Activated naive CD8-positive, alpha-beta T cell treated with anti-CD3 and anti-CD28 coated beads, Interleukin-2, amount 50 U/mL, for 24 hours (primary cell): ENCODE results near the gene PCNX3.

Experiments used
- ATAC-seq: fragments of 150-1000 bp; cut with Tn5 transposase; one replicate; pipeline ENCODE4 v1.10.0; 2021
- DNase-seq: peaks from one replicate; pipeline ENCODE4 v3.0.0; 2021
- H3K27ac Mint-ChIP-seq: one replicate; pipeline ENCODE4 v1.8.0; 2021; ENCODE audit warnings: mild to moderate bottlenecking, mixed read lengths
- H3K27me3 Mint-ChIP-seq: one replicate; pipeline ENCODE4 v1.8.0; 2021; ENCODE audit warnings: mixed read lengths
- H3K36me3 Mint-ChIP-seq: one replicate; pipeline ENCODE4 v1.8.0; 2021; ENCODE audit warnings: low read depth, mixed read lengths
- H3K4me1 Mint-ChIP-seq: one replicate; pipeline ENCODE4 v1.8.0; 2021; ENCODE audit warnings: mixed read lengths
- H3K4me3 Mint-ChIP-seq: one replicate; pipeline ENCODE4 v1.8.0; 2021; ENCODE audit warnings: mild to moderate bottlenecking, moderate library complexity, mixed read lengths
- H3K9me3 Mint-ChIP-seq: one replicate; pipeline ENCODE4 v1.8.0; 2021; ENCODE audit warnings: mixed read lengths

PCNX3 gene

DNA sequence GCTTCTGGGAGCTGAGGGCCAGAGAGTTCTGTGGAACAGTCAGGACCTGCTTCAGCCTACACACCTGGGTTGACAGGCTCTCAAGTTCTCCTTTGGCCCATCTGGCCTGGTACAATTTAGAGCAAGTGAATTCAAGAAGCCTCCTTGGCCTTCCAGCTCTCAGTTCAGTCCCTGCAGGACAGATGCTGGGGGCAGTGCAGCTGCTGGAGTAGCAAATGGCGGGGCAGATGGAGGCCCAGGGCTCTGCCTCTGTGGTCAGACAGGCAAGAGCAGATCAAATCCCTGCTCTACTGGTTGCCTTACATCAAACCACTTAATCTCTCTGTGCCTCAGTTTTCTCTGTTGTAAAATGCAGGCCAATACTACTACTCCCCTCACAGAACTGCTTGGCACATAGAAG is 11.3 kb upstream of the PCNX3 start:
- H3K36me3 Mint-ChIP-seq, result peaks cover 21% of the 10 kb centered on the region
- no peaks in the 10 kb centered on the region for H3K9me3 Mint-ChIP-seq
- DNase-seq (no peak), ATAC-seq (no peak)
- peaks cover 3% of the 10 kb centered on the region for H3K4me1 Mint-ChIP-seq
- H3K27ac Mint-ChIP-seq, result no peak overlapping the region
- no peaks in the 10 kb centered on the region for H3K27me3 Mint-ChIP-seq
- H3K4me3 Mint-ChIP-seq, result no peak overlapping the region

DNA sequence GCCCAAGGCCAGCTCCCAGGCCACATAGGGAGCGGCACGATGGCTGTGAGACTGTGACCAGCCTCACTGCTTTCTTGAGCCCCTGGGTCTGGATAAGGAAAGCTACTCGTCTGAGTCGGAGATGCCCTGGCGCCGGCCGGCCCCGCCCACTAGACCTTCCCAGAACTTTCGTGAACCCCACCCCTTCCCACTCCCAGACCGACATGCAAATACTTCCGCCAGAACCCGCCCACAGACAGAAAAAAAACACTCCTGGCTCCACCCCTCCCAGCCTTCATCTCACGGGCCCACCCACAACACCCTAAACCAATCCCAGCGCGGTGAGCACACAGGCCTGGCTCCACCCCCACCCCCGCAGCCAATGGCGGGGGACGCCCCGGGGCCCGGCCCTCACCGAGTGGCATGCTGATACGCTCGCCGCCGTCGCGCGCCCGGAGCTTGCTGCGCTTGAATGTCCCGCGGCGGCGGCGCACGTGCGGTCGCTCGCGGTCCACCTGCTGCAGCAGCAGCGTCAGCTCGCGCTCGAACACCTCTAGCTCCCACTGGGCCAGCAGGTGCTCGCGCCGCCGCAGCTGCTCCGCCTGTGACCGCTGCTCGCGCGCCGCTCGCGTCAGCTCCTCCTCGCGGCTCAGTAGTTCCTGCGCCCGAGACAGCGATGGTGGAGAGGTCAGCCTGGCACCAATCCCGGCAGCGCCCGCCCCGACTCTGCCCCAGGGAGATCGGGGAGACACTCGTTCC is 8.5 kb upstream of the PCNX3 start:
- ATAC-seq (peak; percentile 61), DNase-seq (peak; percentile 29)
- no peaks in the 10 kb centered on the region for H3K27me3 Mint-ChIP-seq
- no peaks in the 10 kb centered on the region for H3K9me3 Mint-ChIP-seq
- peaks cover 24% of the 10 kb centered on the region for H3K4me1 Mint-ChIP-seq
- no peak overlapping the region for H3K27ac Mint-ChIP-seq
- H3K4me3 Mint-ChIP-seq, result no peak overlapping the region
- H3K36me3 Mint-ChIP-seq, result peaks cover 26% of the 10 kb centered on the region

GRCh38 chr11:65607614-65608426 is 7.8 kb upstream of the PCNX3 start:
- H3K4me1 Mint-ChIP-seq, result peaks cover 32% of the 10 kb centered on the region

DNA sequence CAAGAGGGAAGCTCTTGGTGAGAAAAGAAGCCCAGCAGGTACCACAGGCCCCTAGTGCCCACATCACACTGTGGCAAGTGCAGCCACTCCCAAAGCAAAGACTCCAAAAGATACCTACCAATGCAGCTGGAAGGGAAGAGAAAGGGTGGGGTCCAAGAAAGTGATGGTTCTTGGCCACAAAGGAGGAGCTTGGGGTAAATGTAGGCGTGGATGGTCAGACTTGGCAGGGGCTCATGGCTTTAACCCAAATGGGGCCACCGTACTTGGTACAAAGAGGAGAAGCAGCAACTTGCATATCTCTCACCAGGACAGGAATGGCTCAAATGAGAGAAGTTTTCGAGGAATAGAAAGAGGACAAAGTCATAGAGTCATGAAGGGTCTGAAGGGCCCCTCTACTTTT is 6.3 kb upstream of the PCNX3 start:
- Mint-ChIP-seq H3K4me3 (no peak overlapping the region), H3K4me1 (peaks cover 37% of the 10 kb centered on the region), H3K27ac (peak overlapping the region; percentile 38), H3K27me3 (no peaks in the 10 kb centered on the region), H3K9me3 (no peaks in the 10 kb centered on the region), H3K36me3 (peaks cover 21% of the 10 kb centered on the region)
- DNase-seq, result no peak
- ATAC-seq, result no peak

More at GRCh38 chr11:65607614-65608426, 7.8 kb upstream of the PCNX3 start:
- Mint-ChIP-seq H3K36me3 (peaks cover 30% of the 10 kb centered on the region), H3K27ac (no peak overlapping the region), H3K9me3 (no peaks in the 10 kb centered on the region), H3K4me3 (no peak overlapping the region), H3K27me3 (no peaks in the 10 kb centered on the region)
- no peak for ATAC-seq
- no peak for DNase-seq

DNA sequence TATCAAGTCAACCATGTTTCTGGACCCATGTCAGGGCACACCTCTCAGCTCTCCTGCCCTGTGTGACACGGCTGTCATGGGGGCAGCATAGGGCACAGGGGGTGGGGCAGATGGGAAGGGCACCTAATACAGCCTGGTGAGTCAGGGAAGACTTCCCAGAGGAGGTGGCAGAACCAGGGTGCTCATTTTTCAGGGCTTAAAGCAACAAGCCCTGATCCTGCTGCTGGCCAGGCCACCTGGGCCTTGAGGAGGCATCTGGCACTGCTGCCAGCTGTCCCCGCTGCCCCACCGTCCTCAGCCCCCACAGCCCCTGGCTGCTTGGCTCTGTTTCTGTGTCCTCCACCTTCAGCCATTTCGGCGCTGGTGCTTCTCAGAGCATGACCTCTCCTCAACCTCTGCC is 5.9 kb upstream of the PCNX3 start:
- H3K4me3 Mint-ChIP-seq, result no peak overlapping the region
- H3K27me3 Mint-ChIP-seq, result no peaks in the 10 kb centered on the region

GRCh38 chr11:65610404-65610803 is 5.2 kb upstream of the PCNX3 start:
- H3K4me3 Mint-ChIP-seq, result no peak overlapping the region
- no peaks in the 10 kb centered on the region for H3K9me3 Mint-ChIP-seq
- DNase-seq (no peak), ATAC-seq (no peak)
- peaks cover 40% of the 10 kb centered on the region for H3K4me1 Mint-ChIP-seq
- H3K36me3 Mint-ChIP-seq, result peaks cover 22% of the 10 kb centered on the region
- H3K27me3 Mint-ChIP-seq, result peaks cover under 1% of the 10 kb centered on the region
- H3K27ac Mint-ChIP-seq, result peak overlapping the region; percentile 41

More for the DNA sequence above, 5.9 kb upstream of the PCNX3 start:
- Mint-ChIP-seq H3K4me1 (peaks cover 37% of the 10 kb centered on the region), H3K9me3 (no peaks in the 10 kb centered on the region), H3K27ac (peak overlapping the region; percentile 38), H3K36me3 (peaks cover 21% of the 10 kb centered on the region)
- ATAC-seq, result no peak
- no peak for DNase-seq

DNA sequence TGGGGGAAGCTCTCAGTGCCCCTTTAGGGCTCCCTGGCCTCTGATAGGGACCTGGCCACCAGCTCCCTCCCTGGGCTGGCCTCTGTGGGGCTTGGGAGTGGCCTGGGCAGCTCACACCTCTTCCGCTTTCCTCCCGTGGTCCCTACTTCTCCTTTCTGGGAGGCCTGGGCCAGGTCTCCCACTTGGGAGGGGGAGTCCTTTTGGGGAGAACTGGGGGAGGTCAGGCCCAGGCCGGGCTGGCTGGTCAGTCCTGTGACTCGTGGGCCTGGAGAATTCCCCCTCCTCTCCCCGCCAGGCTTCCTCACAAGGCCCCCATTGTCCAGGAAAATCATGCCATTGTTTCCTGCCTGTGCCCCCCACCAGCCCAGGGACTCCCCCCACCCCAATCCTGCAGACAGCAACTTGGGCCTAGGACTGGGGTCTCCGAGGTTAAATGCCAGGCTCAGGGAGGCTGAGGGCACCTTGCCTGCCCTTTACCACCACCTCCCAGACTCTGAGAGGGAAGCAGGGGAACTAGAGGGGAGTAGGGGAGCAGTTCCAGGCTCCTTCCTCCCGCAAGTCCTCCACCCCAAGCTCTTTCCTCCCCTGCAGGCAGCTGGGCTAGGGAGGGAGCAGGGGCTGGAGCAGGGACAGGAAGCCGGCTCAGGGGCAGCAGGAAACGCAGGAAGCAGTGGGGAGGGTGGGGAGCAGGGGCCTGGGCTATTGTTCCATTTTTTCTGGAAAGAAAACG is 4.4 kb upstream of the PCNX3 start:
- ATAC-seq (no peak), DNase-seq (no peak)
- Mint-ChIP-seq H3K9me3 (no peaks in the 10 kb centered on the region), H3K4me3 (peak overlapping the region; percentile 17), H3K4me1 (peaks cover 42% of the 10 kb centered on the region), H3K36me3 (peaks cover 22% of the 10 kb centered on the region), H3K27ac (peak overlapping the region; percentile 41), H3K27me3 (peaks cover 3% of the 10 kb centered on the region)

DNA sequence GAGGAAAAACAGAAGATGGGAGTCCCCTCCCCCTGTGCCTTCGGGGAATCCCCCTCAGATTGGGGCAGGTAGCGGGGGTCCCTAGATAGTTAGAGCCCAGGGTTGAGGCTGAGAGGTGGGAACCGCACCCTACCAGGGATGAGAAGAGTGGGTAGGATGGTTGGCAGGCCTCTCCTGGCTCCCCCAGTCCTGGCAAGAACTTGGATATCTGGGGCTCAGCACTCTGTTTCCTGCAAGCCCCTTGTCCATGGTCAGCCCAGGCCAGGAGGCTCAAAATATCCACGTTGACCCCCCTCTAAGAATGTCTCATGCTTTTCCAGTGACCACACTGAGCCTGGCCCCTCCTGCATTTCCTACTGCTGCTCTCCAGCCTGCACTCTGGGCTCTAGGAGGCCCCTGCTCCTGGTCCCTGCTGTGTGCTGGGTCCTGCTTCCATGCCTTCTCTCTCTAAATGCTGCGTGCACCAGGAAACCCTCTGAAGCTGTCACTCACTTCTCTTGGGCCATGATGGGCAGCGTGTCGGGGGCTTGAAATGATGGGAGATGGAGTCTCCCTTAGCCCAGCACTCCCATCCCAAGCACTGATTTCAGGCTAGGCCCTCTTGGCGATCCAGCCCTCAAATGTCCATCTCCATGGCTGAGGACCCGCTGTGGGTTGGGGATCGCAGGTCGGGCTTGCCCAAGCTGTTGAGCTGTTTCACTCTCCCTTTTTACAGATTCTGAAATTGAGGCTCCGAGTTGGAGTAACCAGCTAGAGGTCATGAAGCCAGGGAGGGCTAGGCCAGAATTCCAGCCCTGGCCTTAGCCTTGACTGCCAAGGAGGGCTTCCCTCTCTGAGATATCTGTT is 3.6 kb upstream of the PCNX3 start:
- H3K9me3 Mint-ChIP-seq, result no peaks in the 10 kb centered on the region
- peaks cover 50% of the 10 kb centered on the region for H3K4me1 Mint-ChIP-seq
- H3K27ac Mint-ChIP-seq, result peak overlapping the region; percentile 86
- DNase-seq (no peak), ATAC-seq (no peak)
- peaks cover 24% of the 10 kb centered on the region for H3K36me3 Mint-ChIP-seq
- H3K27me3 Mint-ChIP-seq, result peaks cover 3% of the 10 kb centered on the region
- peak overlapping the region; percentile 95 for H3K4me3 Mint-ChIP-seq

GRCh38 chr11:65612691-65613090 is 2.9 kb upstream of the PCNX3 start:
- Mint-ChIP-seq H3K27me3 (peaks cover 3% of the 10 kb centered on the region), H3K4me1 (peaks cover 57% of the 10 kb centered on the region), H3K36me3 (peaks cover 27% of the 10 kb centered on the region), H3K4me3 (peak overlapping the region; percentile 95), H3K27ac (peak overlapping the region; percentile 86), H3K9me3 (no peaks in the 10 kb centered on the region)
- no peak for DNase-seq
- no peak for ATAC-seq

- peaks cover 58% of the 10 kb centered on the region for H3K4me1 Mint-ChIP-seq
- peak overlapping the region; percentile 86 for H3K27ac Mint-ChIP-seq
- H3K36me3 Mint-ChIP-seq, result peaks cover 29% of the 10 kb centered on the region
- peaks cover 3% of the 10 kb centered on the region for H3K27me3 Mint-ChIP-seq
- H3K4me3 Mint-ChIP-seq, result peak overlapping the region; percentile 95
- DNase-seq (peak; percentile 27), ATAC-seq (no peak)
- no peaks in the 10 kb centered on the region for H3K9me3 Mint-ChIP-seq
Measured at GRCh38 chr11:65613091-65613928, 2.3 kb upstream of the PCNX3 start.

DNA sequence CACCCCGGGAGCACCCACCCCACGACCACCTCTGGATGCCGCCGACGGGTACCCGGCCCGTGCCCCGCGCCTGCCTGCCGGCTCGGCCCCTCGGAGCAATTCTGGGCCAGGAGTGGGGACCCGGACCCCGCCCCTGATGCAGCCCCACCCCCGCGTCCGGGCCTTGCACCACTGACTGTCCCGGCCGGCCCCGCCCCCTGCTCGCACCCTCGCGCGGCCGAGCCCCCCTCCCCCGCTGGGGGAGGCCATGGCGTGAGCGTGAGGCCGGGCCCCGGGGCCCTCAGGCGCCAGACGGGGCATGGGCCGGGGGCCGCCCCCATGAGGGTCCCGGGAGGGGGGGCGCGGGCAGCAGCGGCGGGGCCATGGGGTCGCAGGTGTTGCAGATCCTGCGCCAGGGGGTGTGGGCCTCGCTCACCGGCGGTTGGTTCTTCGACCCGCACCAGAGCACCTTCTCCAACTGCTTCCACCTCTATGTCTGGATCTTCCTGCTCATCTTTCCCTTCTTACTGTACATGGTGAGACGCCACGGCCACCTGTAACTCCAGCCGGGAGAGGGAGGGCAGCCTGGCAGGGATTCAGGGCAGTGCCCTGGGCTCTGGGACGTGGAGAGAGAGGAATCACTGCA is 486 bp downstream of the PCNX3 start:
- peak overlapping the region; percentile 98 for H3K4me3 Mint-ChIP-seq
- peaks cover 41% of the 10 kb centered on the region for H3K4me1 Mint-ChIP-seq

DNA sequence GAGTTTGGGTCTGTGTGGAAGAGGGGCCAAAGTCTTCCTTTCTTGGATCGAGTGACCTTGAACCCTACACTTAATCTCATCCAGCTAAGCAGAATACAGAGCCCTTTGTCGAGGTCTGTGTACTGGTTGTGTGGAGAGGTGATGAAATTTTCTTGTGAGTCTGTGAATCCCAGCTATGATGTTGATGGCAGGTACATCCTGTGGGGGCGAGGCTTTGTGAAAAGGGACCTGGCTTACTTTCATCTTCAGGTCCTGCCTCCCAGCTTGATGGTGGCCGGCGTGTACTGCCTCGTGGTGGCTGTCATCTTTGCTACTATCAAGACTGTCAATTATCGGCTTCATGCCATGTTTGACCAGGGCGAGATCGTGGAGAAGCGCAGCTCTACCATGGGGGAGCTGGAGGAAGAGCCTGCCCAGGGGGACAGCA is 1.0 kb downstream of the PCNX3 start:
- no peaks in the 10 kb centered on the region for H3K9me3 Mint-ChIP-seq
- no peak for ATAC-seq

More for the DNA sequence above, 486 bp downstream of the PCNX3 start:
- ATAC-seq (no peak), DNase-seq (peak; percentile 65)
- Mint-ChIP-seq H3K27me3 (peaks cover 3% of the 10 kb centered on the region), H3K36me3 (peaks cover 30% of the 10 kb centered on the region), H3K27ac (peak overlapping the region; percentile 98), H3K9me3 (no peaks in the 10 kb centered on the region)

More for the DNA sequence above, 1.0 kb downstream of the PCNX3 start:
- peak; percentile 27 for DNase-seq
- peaks cover 38% of the 10 kb centered on the region for H3K4me1 Mint-ChIP-seq
- peaks cover 3% of the 10 kb centered on the region for H3K27me3 Mint-ChIP-seq
- H3K27ac Mint-ChIP-seq, result peak overlapping the region; percentile 94
- H3K36me3 Mint-ChIP-seq, result peaks cover 31% of the 10 kb centered on the region
- H3K4me3 Mint-ChIP-seq, result peak overlapping the region; percentile 98
